Measurements from ENCODE around the gene TBK1.

The TBK1 gene

DNA sequence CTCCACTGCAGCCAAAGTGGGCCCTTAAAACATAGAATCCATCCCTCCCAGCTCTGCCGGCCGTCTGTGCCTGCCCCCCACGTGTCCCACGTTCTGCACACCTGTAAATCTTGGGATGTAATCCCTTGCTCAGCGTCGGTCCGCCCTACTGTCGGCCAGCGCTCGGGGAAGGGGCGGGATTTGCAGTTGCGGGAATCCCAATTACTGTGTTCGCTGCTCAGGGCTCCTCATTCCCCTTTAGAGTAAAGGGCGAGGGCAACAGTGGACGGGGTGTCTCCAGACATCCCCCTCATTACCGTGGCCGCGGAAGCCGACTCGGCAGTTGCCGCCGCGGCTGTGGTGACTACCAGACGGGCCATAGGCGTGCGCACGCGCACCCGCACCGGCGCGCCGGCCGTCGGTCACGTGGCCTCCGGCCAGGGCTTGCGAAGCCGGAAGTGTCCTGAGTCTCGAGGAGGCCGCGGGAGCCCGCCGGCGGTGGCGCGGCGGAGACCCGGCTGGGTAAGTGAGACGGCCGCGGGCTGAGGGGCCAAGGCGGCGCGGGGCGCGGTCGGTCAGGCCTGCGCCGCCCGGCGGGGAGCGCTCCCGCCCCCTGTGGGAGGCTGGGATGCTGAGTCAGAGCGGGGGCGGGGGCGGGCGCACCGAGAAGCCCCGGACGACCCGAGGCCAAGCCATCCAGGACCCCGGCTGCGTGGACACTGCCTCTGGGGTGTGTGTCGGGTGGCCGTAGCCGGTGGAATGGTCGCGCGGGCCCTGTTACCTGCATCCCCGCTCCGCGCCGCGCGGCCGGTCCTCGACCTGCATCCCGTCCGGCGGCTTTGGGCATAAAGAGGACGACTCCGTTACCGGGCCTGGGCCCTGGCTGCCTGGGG lies at the start of gene TBK1:
TBK1 (plus strand) TSS at position 434 of the 872 bp plus-strand sequence. CDS start 3,751 bp downstream, outside the sequence.
- H3K27ac ChIP-seq, result peak within 1 kb of the TSS; percentile 88
- TF ChIP-seq, protein P1, sequence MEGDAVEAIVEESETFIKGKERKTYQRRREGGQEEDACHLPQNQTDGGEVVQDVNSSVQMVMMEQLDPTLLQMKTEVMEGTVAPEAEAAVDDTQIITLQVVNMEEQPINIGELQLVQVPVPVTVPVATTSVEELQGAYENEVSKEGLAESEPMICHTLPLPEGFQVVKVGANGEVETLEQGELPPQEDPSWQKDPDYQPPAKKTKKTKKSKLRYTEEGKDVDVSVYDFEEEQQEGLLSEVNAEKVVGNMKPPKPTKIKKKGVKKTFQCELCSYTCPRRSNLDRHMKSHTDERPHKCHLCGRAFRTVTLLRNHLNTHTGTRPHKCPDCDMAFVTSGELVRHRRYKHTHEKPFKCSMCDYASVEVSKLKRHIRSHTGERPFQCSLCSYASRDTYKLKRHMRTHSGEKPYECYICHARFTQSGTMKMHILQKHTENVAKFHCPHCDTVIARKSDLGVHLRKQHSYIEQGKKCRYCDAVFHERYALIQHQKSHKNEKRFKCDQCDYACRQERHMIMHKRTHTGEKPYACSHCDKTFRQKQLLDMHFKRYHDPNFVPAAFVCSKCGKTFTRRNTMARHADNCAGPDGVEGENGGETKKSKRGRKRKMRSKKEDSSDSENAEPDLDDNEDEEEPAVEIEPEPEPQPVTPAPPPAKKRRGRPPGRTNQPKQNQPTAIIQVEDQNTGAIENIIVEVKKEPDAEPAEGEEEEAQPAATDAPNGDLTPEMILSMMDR (IDR thresholded peaks at IDR 0.05), result peak; percentile 25
- no peak for TF ChIP-seq ZFX (IDR thresholded peaks at IDR 0.05; ENCODE audit: borderline replicate concordance)

DNA sequence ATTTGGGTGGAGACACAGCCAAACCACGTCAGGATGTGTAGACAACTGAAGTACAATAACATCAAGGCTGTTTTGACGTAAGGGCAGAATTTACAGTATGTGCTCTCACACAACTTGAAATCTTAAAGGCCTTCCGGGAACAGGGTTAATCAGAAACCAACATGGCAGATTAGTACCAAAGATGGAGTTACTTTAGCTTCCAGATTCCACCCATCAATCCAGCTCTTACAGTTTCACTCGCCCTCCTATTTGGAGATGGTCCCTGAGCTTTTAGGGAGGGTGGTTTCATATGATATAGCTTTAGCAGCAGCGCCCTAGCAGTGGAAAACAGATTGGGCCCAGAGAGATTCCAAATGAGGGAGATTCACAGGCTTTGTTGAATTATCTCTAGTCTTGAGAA lies 49.7 kb upstream of the TBK1 start:
- TF ChIP-seq, protein P1 (IDR thresholded peaks at IDR 0.05), result no peak
- TF ChIP-seq ZFX (IDR thresholded peaks at IDR 0.05; ENCODE audit: borderline replicate concordance), result no peak
- H3K27ac ChIP-seq, result no peak overlapping the region

DNA sequence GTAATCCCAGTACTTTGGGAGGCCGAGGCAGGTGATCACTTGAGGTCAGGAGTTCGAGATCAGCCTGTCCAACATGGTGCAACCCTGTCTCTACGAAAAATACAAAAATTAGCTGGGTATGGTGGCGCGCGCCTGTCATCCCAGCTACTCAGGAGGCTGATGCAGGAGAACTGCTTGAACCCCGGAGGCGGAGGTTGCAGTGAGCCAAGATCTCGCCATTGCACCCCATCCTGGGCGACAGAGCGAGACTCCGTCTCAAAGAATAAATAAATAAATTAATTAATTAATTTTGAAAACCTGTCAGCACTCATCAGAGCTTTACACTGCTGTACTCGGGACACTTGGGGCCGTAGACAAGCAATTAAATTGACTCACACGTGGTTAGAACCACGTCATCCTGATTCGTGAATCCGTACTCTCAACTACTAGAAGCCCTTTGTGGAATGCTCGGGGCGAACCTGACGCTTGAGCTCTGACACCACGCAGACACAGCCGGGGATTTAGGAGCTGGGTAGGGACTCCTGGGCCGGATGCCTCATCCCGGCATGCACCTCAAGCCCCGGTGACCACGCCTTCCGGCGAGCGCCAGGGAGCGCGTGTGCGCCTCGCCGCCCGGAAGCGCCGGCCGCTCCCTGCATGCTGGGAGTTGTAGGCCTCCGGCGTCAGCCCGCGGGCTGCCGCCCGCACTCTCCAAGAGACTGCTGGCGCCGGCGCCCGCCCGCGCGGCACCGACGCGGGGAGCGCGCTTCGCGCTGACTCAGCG lies 48.0 kb upstream of the TBK1 start, which contains the start of gene XPOT:
XPOT (plus strand) TSS at position 686 of the 763 bp plus-strand sequence. CDS start 5,644 bp downstream, outside the sequence.
- peak within 1 kb of the TSS; percentile 98 for H3K27ac ChIP-seq
- TF ChIP-seq ZFX (IDR thresholded peaks at IDR 0.05; ENCODE audit: borderline replicate concordance), result no peak
- TF ChIP-seq, protein P1 (IDR thresholded peaks at IDR 0.05), result no peak

DNA sequence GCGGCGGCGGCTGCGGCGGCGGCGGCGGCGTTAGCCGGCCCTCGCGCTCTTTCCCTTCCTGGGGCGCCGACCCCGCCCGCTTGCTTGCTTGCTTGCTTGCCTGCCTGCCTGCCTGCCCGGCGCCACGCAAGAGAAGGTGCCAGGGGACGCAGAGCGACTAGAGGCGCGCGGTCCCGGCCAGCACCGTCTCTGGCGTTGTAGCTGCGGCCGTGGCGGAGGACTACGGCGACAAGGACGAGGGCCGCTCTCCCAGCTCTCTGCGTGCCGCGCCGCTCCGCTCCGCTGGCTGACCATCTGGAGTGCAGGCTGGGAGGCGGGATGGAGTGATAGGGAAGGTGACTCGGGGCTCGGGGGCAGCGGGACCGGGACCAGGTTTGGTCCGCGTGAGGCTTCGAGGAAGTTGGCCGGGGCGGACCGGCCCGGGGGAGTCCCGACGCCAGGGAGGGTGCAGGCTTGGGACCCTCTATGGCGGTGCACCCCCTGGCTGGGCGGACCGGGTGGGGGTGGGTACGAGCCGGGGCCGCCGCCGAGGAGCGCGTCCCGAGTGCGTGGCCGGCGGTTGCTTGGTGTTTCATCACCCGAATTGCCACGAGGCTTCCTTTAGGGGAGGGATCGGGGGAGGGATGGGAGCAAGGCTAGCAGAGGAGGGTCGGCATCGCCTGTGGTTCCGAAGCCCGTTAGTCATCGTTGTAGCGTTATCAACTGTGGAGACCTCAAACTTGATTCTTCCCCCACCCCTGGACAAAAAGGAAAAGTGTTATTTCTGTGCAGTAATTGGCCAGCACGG lies 47.3 kb upstream of the TBK1 start:
- peak overlapping the region; percentile 98 for H3K27ac ChIP-seq
- TF ChIP-seq ZFX (IDR thresholded peaks at IDR 0.05; ENCODE audit: borderline replicate concordance), result no peak
- TF ChIP-seq, protein P1 (IDR thresholded peaks at IDR 0.05), result no peak

DNA sequence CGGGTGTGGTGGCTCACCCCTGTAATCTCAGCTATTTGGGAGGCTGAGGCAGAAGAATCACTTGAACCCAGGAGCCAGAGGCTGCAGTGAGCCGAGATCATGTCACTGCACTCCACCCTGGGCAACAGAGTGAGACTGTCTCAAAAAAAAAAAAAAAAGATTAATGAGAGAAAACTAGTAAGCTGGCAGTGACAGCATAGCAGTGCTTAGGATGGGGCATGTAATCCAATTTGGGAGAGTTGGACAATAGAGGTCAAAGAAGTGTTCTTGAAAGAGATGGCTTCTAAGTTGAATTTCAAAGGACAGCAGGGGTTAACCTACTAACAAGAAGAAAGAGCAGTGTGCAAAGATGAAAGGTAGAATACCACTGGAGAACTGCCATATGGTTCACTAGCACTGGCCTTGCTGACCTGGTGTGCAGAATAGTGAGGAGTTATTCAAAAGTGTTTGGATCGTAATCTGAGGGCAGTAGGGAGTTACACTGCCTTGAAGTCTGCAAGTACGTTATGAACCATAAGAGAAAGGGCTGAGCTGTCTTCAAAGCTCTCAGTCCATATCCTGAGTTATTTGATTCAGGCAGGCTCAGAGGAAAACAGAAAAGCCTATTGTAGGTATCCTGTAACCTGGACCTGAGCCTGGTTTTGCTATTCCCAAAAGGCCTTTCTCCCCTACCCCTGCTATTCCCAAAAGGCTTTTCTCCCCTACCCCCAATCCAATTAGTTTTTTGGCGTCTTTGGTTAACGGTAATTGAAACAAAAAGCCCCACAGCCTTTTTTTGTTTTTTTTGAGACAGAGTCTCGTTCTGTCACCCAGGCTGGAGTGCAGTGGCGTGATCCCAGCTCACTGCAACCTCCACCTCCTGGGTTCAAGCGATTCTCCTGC lies 44.3 kb upstream of the TBK1 start:
- no peak overlapping the region for H3K27ac ChIP-seq
- TF ChIP-seq ZFX (IDR thresholded peaks at IDR 0.05; ENCODE audit: borderline replicate concordance), result no peak
- TF ChIP-seq, protein P1 (IDR thresholded peaks at IDR 0.05), result no peak

DNA sequence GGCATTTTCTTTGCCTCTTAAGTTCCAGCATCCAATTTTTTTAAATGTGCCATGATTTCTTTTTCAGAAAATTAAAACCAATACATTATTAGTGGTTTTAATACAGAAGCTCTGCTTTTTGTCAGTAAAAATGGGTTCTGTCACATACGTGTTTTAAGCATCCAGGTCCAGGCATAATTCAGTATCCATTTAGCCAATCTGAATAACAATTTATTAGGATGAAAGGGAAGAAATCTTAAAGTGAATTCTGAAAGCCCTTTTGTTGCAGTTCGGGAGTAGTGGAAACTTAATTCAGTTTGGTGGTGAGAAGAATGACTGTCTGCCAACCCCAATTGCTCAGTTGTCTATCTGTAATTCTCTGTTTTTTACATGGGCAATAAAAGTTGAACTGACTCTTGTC lies 40.5 kb upstream of the TBK1 start:
- H3K27ac ChIP-seq, result no peak overlapping the region
- TF ChIP-seq, protein P1 (IDR thresholded peaks at IDR 0.05), result no peak
- TF ChIP-seq ZFX (IDR thresholded peaks at IDR 0.05; ENCODE audit: borderline replicate concordance), result no peak
